Stimulated activated CD4-positive, alpha-beta T cell treated with anti-CD3 and anti-CD28 coated beads, Interleukin-12 subunit alpha, Interleukin-12 subunit beta, amount 100 ng/mL, for 24 hours (primary cell): ENCODE results near the gene MBNL1.

Experiments used
- DNase-seq, 2 experiments: peaks; one replicate each; pipeline ENCODE4 v3.0.0-alpha.2; 2020; ENCODE audit warnings: low read depth in 2 of 2

The MBNL1 gene

DNA sequence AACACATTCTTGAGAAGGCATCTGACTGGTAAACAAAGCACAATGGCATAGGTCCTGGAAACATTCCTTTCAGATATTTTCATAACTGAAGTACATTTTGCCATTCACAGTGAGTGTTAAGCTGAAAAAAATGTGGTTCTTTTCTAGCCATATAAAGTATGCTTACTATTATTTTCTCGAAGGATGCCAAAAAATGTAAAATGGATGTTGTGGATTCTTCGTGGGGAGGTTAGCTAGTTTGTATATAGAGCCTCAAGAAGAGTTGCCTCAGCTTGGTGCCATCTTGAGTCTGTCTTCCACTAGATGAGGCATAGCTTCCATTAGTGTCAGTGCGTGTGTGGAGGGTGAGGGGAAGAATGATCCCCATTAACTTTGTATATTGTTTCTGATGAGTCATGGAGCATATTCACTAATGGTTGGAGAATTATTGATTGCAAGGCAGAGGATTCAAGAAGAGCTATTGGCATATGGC lies 4.1 kb downstream of the MBNL1 start:
- no peak for DNase-seq

DNA sequence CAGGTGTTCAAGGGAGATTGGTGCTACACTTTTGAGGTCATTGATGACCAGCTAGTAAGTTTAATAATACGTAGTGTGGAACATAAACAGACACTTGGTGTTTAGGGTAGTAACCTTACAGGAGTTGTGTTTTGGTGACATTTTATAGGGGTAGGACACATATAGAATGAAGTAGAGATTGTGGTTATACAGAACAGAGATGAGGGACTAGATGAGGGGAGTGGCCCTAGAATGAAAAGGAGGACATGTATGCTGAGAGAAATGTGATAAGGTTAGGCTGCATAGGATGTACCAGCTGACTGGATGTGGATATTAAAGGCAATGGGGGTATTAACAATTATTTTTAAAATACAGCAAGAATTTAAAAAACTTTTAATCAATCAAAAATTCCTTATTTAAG lies 8.0 kb downstream of the MBNL1 start:
- DNase-seq = no peak

DNA sequence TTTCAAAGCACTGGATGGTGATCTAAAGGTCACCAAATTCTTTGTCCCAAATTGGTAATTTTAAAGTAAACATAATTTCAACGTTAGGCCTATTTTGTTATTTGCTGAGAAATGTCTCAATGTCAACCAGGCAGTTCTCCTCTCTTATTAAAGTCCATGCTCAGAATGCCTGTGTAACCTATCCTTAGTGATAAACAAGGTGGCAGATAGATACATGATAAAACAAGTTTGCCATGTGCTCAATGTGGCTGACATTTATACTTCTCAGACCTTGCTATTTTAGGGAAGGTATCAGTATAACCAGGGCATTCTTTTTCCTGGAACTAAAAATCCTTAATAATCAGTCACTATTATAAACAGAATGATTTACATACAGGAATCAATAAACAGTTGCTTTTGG lies 8.5 kb downstream of the MBNL1 start:
- DNase-seq = no peak

- DNase-seq = no peak
These were observed 10.2 kb downstream of the MBNL1 start for GRCh38 chr3:152278756-152279427.

GRCh38 chr3:152279479-152279878 lies 10.8 kb downstream of the MBNL1 start:
- DNase-seq = no peak

DNA sequence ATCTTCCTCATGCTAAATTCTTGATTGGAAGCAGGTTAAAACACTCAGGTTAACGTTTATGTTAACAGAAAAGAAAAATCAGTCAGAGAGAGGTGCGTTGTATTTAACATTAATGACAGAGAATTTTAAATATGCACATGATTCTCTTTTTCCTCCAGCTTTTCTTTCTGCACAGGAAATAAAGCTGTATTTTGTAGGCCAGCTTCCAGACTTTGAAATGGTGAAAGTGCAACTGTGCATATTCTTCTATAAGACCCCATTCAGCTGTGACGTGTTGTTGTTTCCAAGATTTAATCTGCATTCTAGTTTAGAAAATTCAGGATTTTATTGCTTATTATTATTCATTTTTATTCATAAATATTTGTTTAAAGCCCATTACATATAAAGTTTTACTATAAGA lies 11.8 kb downstream of the MBNL1 start:
- DNase-seq = no peak

- no peak for DNase-seq
These were observed 12.5 kb downstream of the MBNL1 start for GRCh38 chr3:152281133-152281713.

GRCh38 chr3:152282813-152283212 lies 14.1 kb downstream of the MBNL1 start:
- DNase-seq = no peak

DNA sequence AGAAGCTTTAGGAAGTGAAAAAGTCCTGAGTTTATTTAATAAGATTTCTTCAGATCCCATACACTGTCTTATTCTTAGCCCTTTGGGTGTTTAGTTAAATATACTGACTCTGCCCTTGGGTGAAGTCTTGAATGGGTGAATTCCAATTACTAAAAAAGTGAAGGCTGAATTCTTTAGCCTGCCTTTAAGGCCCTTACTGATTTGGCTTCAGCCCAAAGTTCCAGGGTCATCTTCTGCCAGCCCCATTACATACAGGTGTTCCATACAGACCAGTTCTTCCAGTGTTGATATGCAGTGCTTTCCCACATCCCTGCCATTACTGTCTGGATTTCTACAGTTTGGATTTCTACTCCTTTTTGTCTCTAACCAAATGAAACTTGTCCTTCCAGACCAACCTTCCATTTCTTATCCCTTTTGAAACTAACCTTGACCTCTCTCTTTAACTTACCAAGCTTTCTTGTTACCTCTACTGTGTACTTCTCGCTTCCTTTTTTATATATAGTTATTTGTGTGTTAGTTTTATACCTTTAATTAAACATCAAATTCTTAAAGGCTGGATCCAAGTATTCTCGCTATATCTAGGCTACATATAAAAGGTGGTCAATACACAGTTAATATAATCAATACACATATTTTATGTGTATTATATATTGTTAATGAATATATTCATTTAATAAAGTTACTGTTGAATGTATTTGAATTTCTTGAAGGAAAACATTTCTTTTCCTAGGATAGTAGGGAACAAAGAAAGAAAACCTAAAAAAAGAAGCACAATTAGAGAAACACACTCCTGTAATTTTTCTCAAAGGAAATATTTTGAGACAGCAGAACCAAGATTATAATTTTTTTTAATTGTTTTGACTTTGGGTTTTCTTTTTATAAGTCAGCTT lies 15.0 kb downstream of the MBNL1 start:
- no peak for DNase-seq

GRCh38 chr3:152284906-152285305 lies 16.2 kb downstream of the MBNL1 start:
- DNase-seq = no peak

GRCh38 chr3:152285509-152285908 lies 16.8 kb downstream of the MBNL1 start:
- no peak for DNase-seq

- no peak for DNase-seq
These were observed 19.3 kb downstream of the MBNL1 start for GRCh38 chr3:152287898-152288576.

GRCh38 chr3:152288681-152289080 lies 20.0 kb downstream of the MBNL1 start:
- DNase-seq = no peak

DNA sequence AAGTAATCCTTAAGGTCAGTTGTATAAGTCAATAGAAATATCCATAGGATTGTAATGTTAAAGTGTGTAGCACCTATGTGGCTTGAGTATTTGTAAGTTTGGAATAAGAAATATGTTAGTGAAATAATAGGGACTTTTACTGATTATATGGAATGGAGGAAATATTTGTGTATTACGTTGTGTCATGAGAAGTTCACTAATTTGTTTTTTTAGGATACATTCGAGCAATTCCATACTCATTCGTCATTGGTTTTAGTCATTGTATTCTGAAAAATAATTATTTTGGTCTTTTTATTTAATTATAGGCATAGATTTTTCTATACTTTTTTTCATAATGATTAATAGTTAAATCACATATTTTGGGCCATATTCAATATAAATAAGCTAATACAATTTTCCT lies 21.0 kb downstream of the MBNL1 start:
- no peak for DNase-seq

- DNase-seq = no peak
These were observed 21.6 kb downstream of the MBNL1 start for GRCh38 chr3:152290374-152290773.

DNA sequence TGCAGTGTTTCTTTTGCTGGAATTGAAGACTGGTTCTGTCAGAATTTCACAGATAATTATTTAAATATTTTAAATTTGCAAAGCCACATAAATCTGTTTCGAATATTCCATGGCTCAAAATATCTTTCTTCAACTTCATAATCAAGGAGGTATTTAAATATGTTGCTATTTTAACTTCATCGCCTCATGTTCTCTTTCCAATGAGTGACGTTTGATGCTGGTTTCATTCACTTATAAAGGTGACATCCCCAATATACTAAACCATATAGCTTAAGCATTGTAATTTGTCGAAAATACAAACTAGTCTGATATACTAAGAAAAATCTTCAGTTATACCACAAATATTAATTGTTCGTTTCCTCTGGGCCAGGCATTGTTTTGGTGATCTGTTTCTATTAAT lies 22.5 kb downstream of the MBNL1 start:
- no peak for DNase-seq

DNA sequence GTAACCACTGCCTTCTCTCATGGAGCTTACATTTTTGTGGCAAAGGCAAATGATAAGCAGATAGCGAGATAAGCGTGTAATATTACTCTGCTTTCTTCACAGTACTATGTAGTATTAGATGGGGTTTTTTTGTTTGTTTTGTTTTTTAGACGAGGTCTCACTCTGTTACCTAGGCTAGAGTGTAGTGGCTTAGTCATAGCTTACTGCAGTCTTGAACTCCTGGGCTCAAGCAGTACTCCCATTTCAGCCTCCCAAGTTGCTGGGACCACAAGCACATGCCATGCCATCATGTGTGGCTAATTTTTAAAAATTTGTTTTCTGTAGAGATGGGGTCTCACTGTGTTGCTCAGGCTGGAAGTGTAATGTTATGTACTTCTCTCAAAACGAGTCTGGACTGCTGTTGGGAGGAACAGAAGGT lies 22.9 kb downstream of the MBNL1 start:
- DNase-seq = no peak

DNA sequence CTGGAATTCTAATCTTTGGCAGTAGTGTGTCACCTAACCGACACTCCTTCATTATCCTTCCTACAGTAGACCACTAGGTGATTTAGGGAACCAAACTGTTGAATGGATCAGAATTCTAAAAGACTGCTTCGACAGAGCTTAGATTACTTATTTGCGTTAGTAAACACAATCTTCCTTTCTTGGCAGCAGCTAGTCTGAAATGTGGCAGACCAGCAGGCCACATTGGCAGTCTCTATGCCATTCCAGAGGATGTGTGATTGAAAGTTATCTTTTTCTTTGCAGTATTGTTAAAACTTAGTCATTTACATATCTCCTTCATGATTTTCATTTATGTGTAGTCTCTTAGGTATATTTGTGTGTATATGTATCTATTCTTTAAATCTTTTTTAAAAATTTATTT lies 23.6 kb downstream of the MBNL1 start:
- no peak for DNase-seq

DNA sequence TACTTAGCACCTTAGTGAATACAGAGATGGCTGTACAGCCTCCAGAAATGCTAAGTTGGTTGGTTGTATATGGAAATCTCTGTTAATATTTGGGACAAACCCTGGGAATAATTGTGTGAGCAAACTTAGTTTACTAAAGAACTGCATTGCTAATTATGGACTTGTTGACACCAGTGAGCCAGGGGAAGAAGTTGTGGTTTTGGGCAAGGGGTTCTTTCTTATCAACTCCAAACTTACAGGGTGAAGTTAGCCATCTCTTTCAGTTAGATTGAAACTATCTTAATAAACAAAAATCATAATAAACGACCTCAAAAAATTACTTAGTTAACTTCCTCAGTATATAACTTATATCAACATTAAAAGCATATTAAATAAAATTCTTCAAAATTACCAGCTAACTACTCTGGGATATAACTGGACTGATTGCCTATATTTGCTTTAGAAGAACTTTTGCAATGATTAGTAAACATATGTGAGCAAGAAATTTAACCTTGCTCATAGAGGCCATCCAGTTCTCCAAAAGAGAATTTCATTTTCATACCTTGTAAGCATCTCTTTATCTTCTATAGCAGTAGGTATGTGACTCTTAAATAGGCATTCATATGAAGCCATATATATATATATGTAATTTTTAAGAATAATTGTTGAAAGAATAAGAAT lies 24.7 kb downstream of the MBNL1 start:
- DNase-seq = no peak

DNA sequence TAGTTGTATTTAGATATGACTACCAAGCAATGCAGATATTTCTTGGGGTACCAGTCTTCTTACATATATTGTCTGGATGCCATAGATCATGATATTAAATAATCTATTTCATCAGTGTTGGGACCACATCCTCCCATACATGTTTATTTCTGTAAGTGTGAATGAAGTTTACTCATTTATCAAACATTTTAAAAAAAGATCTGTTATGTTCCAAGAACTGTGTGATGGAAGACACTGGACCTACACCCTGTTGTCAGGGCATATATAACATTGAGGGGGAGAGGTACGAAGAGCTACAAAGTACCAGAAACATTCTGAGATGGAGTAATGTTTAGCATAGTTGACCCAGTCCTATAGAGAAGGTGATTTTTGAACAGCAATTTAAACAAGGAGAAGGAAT lies 26.6 kb downstream of the MBNL1 start:
- no peak for DNase-seq

GRCh38 chr3:152295806-152296205 lies 27.1 kb downstream of the MBNL1 start:
- DNase-seq = no peak

DNA sequence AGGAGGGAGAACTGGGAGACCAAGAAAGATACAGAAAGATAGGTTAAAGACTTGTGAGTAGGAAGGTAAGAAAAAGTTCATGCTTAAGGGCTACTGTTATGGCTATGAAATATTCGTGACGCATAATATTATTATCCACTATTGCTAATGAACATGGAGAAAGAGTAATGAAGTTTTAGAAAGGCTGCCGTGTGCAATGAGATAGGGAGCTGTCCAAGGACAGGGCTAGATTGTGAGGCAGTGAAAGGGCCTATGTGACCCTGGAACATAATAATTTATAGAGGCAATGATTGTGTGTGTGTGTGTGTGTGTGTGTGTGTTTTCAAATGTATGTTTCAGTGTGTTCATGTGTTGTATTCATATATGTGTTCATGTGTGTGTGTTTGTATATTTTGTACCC lies 27.7 kb downstream of the MBNL1 start:
- no peak for DNase-seq
